Measurements from ENCODE around the gene ESPN. TPM values are rescaled to one million over a fixed set of nuclear protein-coding genes. Genes with fewer than 3 reads are reported as not detected.
"Not testable (repeated sequence)": the region's sequence is repeated elsewhere in the genome, so short reads cannot be mapped to it uniquely, and the experiment has no call there.

ESPN gene
- total RNA-seq, 1 donor = 0.52 TPM

DNA sequence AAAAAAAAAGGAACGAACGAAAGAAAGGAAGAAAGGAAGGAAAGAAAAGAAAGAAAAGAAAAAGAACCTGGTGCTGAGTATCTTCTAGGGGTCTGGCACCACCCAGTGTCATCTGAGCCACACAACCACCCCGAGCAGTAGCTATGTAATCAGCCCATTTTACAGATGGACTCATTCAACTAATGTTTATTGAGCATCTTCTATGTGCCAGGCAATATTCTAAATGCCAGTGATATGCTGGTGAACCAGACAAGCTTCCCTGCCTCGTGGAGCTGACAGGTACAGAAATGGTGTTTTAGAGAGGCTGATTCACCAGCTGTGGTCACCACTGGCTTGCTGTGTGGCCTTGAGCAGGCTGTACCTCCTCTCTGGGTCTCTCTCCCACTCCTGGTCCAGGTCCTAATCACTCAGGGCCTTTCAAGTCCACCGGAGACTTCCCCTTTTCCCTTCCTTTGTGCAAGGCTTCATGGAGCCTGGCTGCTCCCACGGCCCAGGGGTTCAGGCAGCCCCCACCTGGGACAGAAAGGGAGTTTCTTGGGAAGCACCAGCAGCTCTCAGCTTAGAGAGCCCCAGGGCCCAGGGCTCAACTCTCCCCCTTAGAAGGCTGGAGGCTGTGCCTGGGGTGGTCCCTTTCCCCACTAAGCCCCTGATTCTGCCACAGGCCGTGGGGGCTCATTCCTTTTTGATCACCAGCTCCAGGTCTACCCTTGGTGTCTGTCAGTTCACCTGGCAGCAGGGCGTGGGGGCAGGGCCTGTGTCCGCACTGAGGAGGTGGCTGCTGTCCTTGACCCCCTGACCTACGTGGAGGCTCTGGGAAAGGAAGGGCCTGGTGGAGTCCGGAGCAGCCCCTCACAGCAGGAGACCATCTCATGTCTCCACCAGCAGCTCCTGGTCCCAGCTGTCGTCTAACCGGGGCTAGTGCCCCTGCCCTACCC, 7.3 kb downstream of the ESPN start:
- H3K4me1 ChIP-seq (ENCODE audit: insufficient read depth, low read length); H3K9me3 ChIP-seq (ENCODE audit: low read depth, low read length); H3K27me3 ChIP-seq (ENCODE audit: insufficient read depth, low read length); H3K4me3 ChIP-seq (ENCODE audit: low read length): not testable (repeated sequence)

DNA sequence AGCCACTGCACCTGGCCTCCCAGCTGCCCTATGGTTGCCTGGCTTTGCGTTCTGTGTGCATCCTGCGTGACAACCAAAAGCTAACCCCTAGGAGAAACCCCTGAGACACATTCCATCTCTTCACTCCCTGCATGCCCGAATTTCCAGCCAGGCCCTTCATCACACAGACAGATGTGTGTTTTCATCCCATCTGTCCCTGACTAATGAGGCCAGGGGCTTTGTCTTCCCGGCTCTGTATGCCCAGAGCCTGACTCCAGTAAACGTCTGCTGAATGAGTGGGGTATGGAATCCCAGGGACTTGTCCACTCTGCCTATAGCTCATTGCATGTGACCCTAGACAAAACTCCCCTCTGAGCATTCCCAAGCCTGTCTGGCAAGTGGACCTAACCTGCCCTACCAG, 9.6 kb downstream of the ESPN start:
- no peaks in the 10 kb centered on the region for H3K9me3 ChIP-seq (ENCODE audit: low read depth, low read length)
- H3K27me3 ChIP-seq (ENCODE audit: insufficient read depth, low read length) = peaks cover 2% of the 10 kb centered on the region
- H3K4me1 ChIP-seq (ENCODE audit: insufficient read depth, low read length) = no peaks in the 10 kb centered on the region
- no peak overlapping the region for H3K4me3 ChIP-seq (ENCODE audit: low read length)

DNA sequence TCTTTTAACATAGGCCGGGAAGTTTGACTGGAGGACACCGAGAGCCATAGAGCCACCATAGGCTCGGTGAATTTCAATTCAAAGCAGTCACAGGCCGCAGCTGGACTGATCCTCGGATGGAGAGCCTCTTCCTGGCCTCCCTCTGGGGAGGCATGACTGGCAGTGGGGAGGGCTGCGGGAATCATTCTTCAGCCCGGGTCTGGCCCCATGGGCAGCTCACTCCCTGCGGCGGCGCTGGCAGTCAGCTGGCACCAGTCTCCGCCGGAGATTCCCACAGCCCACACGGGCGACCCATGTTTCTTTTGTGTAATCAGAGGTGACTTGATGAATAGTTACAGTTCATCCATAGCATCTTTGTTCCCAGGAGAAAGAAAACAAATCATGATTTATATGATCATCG, 10.6 kb downstream of the ESPN start:
- Histone ChIP-seq H3K9me3 (ENCODE audit: low read depth, low read length) (no peaks in the 10 kb centered on the region), H3K4me1 (ENCODE audit: insufficient read depth, low read length) (no peaks in the 10 kb centered on the region), H3K4me3 (ENCODE audit: low read length) (no peak overlapping the region), H3K27me3 (ENCODE audit: insufficient read depth, low read length) (peaks cover 2% of the 10 kb centered on the region)

DNA sequence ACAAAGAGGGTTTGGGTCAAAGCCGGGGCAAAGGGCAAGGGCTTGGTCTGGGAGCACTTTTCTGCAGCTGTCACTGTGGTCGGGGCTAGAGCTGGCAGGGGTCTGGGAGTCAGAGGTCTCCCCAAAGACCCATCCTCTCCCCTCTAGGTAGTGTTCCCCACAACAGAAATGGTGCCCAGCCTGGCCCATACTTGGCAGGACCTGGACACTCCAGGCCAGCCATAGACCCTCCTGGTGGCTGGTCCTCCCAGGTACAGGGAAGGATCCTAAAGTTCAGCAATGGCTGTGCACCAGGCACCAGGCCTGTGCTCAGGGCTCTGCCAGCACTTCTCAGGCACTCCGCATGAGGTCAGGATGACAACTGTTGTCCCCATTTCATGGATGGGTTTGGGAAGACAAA, 11.0 kb downstream of the ESPN start:
- Histone ChIP-seq H3K27me3 (ENCODE audit: insufficient read depth, low read length) (peaks cover 2% of the 10 kb centered on the region), H3K4me1 (ENCODE audit: insufficient read depth, low read length) (no peaks in the 10 kb centered on the region), H3K9me3 (ENCODE audit: low read depth, low read length) (no peaks in the 10 kb centered on the region), H3K4me3 (ENCODE audit: low read length) (no peak overlapping the region)

DNA sequence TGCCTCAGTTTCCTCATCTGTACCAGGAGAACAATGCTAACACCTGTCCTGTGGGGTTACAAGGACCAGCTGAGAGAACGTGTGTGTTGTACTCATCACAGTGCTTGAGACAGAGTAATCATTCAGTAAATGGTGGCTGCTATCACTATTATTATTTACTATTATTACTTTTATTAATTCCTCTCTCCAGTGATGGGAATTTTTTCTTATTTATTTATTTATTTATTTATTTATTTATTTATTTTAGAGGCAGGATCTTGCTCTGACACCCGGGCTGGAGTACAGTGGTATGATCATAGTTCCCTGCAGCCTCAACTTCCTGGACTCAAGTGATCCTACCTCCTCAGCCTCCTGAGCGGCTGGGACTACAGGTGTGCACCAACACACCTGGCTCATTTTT, 11.7 kb downstream of the ESPN start:
- H3K27me3 ChIP-seq (ENCODE audit: insufficient read depth, low read length); H3K9me3 ChIP-seq (ENCODE audit: low read depth, low read length); H3K4me3 ChIP-seq (ENCODE audit: low read length); H3K4me1 ChIP-seq (ENCODE audit: insufficient read depth, low read length): not testable (repeated sequence)

DNA sequence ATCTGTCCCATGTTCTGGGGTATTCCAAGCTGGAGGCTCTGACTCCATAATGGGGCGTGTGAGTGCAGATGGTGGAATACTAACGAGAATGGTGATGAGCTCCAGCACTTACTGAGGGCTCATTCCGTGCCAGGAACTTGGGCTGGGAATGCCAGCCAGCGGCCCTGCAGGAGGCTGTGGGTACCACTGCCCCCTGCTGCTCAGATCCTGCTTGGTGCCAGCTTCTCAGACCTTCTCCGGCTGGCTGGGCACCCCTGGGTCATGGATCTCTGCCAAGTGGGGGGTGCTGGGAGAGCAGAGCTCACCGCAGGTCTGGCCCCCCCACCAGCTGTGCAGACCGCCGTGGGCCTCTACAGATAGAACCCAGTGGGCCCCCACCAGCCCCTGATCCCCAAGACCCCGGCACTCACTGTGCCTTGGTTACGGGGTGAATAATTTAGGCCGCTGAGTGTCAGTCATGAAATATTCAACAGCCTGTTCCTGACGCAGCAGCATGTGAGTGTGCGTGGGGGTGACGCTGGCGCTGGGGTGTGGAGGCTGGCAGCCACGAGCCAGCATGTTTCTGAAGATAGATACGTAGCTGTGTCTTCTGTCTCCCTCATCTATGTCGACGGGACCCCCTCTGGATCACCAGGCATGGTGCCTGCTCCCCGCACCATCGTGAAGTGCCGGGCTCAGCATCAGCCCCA, 12.6 kb downstream of the ESPN start:
- H3K27me3 ChIP-seq (ENCODE audit: insufficient read depth, low read length); H3K4me1 ChIP-seq (ENCODE audit: insufficient read depth, low read length); H3K9me3 ChIP-seq (ENCODE audit: low read depth, low read length); H3K4me3 ChIP-seq (ENCODE audit: low read length): not testable (repeated sequence)

DNA sequence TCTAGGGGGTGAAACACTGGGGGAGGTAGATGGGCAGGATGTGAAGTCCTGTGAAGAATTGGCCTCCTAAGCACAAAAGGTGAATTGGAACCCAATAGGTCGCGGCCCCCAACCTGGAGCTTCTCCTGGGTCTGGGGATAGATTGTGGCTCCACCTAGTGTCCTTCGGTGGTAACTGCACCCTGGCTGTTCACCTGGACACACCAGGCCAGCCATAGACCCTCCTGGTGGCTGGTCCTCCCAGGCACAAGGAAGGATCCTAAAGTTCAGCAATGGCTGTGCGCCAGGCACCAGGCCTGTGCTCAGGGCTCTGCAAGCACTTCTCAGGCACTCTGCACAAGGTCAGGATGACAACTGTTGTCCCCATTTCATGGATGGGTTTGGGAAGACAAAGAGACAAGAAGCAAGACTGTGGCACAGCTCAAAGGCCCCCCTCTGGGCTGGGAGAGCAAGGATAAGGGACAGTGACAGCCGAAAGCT, 13.5 kb downstream of the ESPN start:
- no peak overlapping the region for H3K4me3 ChIP-seq (ENCODE audit: low read length)
- H3K27me3 ChIP-seq (ENCODE audit: insufficient read depth, low read length) = peaks cover 8% of the 10 kb centered on the region
- no peaks in the 10 kb centered on the region for H3K4me1 ChIP-seq (ENCODE audit: insufficient read depth, low read length)
- no peaks in the 10 kb centered on the region for H3K9me3 ChIP-seq (ENCODE audit: low read depth, low read length)

DNA sequence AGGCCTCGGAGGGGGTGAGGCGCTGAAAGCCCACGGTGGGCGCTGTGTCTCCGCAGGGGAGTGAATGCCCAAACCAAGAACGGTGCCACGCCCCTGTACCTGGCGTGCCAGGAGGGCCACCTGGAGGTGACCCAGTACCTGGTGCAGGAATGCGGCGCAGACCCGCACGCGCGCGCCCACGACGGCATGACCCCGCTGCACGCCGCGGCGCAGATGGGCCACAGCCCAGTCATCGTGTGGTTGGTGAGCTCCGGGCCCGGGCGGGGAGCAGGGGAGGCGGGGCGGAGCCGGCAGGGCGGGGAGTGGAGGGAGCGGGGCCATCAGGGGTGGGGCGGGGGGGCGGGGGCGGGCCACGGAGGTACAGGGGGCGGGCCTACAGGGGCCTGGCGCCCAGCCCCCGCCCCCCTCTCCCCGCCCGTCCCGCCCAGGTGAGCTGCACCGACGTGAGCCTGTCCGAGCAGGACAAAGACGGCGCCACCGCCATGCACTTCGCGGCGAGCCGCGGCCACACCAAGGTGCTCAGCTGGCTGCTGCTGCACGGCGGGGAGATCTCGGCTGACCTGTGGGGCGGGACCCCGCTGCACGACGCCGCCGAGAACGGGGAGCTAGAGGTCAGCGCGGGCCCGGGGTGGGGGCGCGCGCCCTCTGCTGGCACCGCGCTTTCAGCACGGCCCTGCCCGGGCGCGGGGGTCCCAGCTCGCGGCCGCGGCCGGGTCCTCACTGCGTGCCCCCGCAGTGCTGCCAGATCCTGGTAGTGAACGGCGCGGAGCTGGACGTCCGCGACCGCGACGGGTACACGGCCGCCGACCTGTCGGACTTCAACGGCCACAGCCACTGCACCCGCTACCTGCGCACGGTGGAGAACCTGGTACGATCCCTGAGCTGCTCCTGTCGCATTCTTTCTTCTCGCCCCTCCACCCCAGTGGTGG, 15.9 kb downstream of the ESPN start:
- H3K4me3 ChIP-seq (ENCODE audit: low read length) = no peak overlapping the region
- H3K9me3 ChIP-seq (ENCODE audit: low read depth, low read length) = no peaks in the 10 kb centered on the region
- H3K4me1 ChIP-seq (ENCODE audit: insufficient read depth, low read length) = no peaks in the 10 kb centered on the region
- H3K27me3 ChIP-seq (ENCODE audit: insufficient read depth, low read length) = peaks cover 8% of the 10 kb centered on the region

DNA sequence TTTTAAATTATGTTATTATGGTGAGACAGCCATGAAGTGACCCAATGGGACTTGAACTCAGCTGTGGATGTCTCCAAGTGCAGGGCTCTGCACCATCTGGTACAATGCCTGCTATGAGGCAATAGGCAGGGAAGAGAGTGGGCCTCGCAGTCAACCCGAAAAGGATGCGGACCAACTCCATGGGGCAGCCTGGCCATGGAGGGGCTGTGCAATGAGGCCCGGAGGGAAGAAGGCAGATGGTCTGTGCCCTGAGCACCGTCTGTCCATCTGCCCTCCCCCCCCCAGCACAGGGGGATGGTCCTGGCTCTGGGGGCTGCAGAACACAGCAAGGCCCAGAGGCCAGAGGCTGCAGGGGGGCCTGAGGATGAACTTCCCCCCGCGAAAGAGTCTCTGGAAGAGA, 17.0 kb downstream of the ESPN start:
- H3K27me3 ChIP-seq (ENCODE audit: insufficient read depth, low read length) = peaks cover 11% of the 10 kb centered on the region
- no peaks in the 10 kb centered on the region for H3K9me3 ChIP-seq (ENCODE audit: low read depth, low read length)
- H3K4me3 ChIP-seq (ENCODE audit: low read length) = no peak overlapping the region
- peaks cover under 1% of the 10 kb centered on the region for H3K4me1 ChIP-seq (ENCODE audit: insufficient read depth, low read length)

DNA sequence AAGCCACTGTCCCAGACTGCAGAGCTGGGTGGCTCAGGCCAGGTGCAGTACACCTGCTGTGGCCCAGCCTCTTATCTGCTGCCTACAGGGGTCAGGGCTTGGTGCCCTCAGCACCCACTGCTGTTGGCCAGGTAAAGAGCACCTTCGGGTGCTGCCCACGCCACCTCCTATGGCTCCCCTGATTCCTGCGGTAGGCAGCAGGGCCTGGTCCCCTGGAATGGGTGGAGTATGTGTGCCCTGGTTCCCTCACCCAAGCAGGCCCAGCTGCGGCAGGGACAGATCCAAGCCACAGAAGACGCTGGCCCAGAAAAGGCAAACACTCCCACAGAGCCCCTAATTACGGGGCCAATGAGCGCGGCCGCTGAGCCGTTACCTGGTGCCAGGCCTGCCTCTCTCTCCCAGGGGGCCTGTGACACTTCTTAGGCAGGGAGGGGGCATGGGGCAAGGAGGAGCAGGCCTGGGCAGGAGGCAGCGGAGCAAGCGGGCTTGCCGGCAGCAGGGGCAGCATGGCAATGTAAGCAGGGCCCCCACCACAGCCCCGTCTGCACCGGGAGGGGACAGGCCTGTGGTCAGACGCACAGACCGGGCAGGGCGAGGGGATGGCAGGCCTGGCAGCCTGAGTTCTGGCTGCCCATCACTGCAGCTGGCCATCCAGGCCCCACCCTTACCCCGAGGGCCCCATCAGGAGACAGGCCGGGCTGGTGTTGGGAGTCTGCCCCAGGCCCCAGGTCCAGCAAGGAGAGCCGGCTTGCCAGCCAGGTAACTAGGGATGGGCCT, 19.0 kb downstream of the ESPN start:
- Histone ChIP-seq H3K27me3 (ENCODE audit: insufficient read depth, low read length) (peaks cover 14% of the 10 kb centered on the region), H3K9me3 (ENCODE audit: low read depth, low read length) (no peaks in the 10 kb centered on the region), H3K4me3 (ENCODE audit: low read length) (no peak overlapping the region), H3K4me1 (ENCODE audit: insufficient read depth, low read length) (peaks cover 8% of the 10 kb centered on the region)

DNA sequence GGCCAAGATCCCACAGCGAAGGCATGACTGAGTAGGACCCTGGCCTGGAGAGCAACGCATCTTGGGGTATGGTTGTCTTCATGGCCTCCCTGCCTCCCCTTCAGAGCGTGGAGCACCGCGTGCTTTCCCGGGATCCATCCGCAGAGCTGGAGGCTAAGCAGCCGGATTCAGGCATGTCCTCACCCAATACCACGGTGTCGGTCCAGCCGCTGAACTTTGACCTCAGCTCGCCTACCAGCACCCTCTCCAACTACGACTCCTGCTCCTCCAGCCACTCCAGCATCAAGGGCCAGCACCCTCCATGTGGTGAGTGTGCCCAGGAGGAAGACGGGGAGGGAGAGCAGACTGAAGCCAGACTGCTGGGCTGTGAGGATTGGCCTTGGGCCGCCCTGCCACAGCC, 19.8 kb downstream of the ESPN start:
- H3K27me3 ChIP-seq (ENCODE audit: insufficient read depth, low read length) = peaks cover 12% of the 10 kb centered on the region
- no peak overlapping the region for H3K4me3 ChIP-seq (ENCODE audit: low read length)
- H3K9me3 ChIP-seq (ENCODE audit: low read depth, low read length) = no peaks in the 10 kb centered on the region
- peaks cover 8% of the 10 kb centered on the region for H3K4me1 ChIP-seq (ENCODE audit: insufficient read depth, low read length)

DNA sequence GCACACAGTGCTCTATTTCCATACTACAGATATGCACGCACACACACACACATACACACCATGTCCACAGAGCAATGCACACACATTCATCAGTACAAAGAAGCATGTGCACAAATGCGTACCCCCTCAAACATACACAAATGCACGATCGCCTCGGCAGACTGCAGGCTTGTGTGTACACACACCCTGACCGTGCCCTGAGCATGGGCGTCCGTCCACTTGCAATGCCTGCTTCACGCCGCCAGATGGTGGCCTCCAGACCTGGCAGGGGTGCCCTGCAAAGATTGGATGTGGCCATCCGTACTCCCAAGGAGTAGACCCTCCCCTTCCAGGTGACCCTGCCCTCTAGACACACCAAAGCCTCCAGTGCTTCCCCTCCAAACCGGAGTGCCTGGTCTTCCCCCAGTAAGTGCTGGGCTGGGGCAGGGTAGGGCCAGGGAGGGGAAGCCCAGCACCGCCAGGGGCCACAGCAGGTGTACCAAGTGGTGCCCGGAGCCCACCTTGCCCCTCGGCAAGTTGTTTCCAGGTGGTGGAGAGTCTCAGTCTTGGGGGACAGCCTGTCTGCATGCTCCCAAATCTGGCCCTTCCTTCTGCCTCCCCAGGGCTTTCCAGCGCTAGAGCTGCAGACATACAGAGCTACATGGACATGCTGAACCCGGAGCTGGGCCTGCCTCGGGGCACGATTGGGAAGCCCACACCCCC, 20.6 kb downstream of the ESPN start:
- H3K4me1 ChIP-seq (ENCODE audit: insufficient read depth, low read length) = peaks cover 8% of the 10 kb centered on the region
- no peak overlapping the region for H3K4me3 ChIP-seq (ENCODE audit: low read length)
- peaks cover 17% of the 10 kb centered on the region for H3K27me3 ChIP-seq (ENCODE audit: insufficient read depth, low read length)
- no peaks in the 10 kb centered on the region for H3K9me3 ChIP-seq (ENCODE audit: low read depth, low read length)

DNA sequence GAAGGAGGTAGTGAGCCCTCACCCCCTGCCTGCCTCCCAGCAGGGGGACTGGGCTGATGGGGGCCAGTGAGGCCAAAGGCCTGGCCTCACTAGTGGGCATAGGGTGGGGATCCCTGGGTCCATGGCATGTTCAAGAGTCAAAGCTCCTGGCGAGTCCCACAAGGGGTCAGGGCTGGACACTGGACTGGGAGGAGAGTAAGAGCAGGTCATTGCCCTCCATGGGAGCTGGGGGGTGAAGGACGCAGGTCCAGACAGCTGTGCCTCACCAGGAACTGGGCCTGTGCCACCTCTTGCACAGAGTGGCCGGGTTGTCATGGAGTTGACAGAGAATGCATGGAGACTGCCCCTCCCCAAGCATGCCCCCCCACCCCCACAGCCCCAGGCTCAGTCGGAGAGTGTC, 21.4 kb downstream of the ESPN start:
- not testable (repeated sequence) for H3K4me3 ChIP-seq (ENCODE audit: low read length); H3K4me1 ChIP-seq (ENCODE audit: insufficient read depth, low read length); H3K9me3 ChIP-seq (ENCODE audit: low read depth, low read length)
- H3K27me3 ChIP-seq (ENCODE audit: insufficient read depth, low read length) = peaks cover 17% of the 10 kb centered on the region

DNA sequence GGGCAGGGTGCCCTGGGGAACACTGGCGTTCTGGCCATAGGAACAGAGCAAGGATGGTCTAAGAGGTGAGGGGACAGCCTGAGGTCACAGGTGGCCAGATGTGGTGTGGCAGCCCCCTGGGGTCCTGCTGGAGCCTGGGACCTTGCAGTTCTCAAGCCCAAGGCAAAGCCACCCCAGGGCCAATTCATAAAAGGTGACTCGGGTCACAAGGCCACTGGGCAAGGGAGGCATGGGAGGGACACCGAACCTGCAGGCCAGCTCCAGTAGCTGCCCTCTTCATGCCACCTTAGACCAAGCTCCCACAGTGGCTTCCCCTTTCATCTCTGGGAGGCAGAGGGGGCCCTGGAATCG, 22.1 kb downstream of the ESPN start:
- Histone ChIP-seq H3K4me3 (ENCODE audit: low read length) (no peak overlapping the region), H3K4me1 (ENCODE audit: insufficient read depth, low read length) (peaks cover 8% of the 10 kb centered on the region), H3K9me3 (ENCODE audit: low read depth, low read length) (no peaks in the 10 kb centered on the region), H3K27me3 (ENCODE audit: insufficient read depth, low read length) (peaks cover 11% of the 10 kb centered on the region)

Data from mononuclear cell (primary cell).